ENCODE results near the gene LRRC18. TPM values are rescaled to one million over a fixed set of nuclear protein-coding genes. Genes with fewer than 3 reads are reported as not detected.

Gene LRRC18
- total and polyA plus RNA-seq, 2 of the 13 experiments (the other 11 are each of a cell fraction or from before 2014, with no cell fraction given), result not detected

DNA sequence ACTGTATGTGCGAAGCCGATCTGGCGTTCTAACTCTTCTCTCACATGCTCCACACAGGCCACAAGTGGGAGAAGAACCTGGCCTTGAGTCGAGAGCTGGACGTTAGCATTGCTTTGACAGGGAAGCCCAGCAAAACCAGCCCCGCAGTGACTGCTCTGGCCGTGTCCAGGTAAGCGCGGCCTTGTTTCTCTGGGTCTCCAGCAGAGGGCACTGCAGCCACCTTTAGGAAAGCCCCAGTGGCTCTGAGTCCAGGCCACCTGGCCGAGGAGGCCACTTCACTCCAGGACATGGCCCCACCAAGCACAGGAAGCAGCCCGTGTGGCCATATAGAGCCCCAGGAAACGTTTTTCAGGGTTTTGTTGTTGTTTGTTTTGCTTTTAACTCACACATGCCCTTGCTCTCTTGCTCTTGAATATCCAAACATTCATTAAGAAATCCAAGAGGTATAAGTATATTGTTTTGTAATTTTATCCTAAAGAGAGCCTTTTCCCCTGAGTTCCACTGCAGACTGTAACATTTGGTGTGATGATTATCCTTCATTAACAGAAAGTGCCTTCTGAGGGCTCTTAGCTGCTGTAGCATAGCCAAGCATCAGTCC lies 41.8 kb upstream of the LRRC18 start:
- ATAC-seq (peak; percentile 97), DNase-seq (ENCODE audit: low spot score) (peak; percentile 24), FAIRE-seq (no peak)
- Histone ChIP-seq H3K9ac (ENCODE audit: insufficient read depth, low read depth, low read length) (no peak overlapping the region), H3K36me3 (replicated peaks in 1 of 2; ENCODE audit: control insufficient read depth in 1 of 2, insufficient read depth in 2 of 2, low read length in 2 of 2) (no peaks in the 10 kb centered on the region), H2AFZ (ENCODE audit: low read length) (no peak overlapping the region), H4K20me1 (ENCODE audit: insufficient read depth, low read length) (no peaks in the 10 kb centered on the region), H3K4me2 (ENCODE audit: low read depth, low read length) (no peak overlapping the region), H3K27ac (ENCODE audit: extremely low read length, insufficient read depth, low read length) (no peak overlapping the region), H3K4me1 (ENCODE audit: insufficient read depth, low read length) (no peaks in the 10 kb centered on the region), H3K4me3 (replicated peaks in 1 of 3; ENCODE audit: insufficient read depth in 1 of 3, low read depth in 2 of 3, low read length in 3 of 3) (no peak overlapping the region), H3K79me2 (ENCODE audit: insufficient read depth, low read length) (no peaks in the 10 kb centered on the region), H3K9me3 (ENCODE audit: low read length) (no peaks in the 10 kb centered on the region), H3K27me3 (ENCODE audit: control insufficient read depth in 1 of 2, insufficient read depth in 2 of 2, low read length in 2 of 2) (peaks cover 0 to 3% of the 10 kb centered on the region in 2 experiments; a peak in 2 of 5 replicates)
- ChIA-PET CTCF (ENCODE audit: low intra/inter-chr PET ratio, low total read pairs) (no interaction called here), POLR2A (no interaction called here)
- intact Hi-C loops (cut with micrococcal nuclease; ENCODE audit: unreplicated experiment) (loop anchor here (5.0 kb wide), 1 partner anchor 324 kb away; no protein-coding TSS in a partner anchor), in situ Hi-C loops (cut with HindIII; ENCODE audit: extremely low pct_ligation_motif_present, low pct_unique_long_range_greater_than_20kb) (no loop called here)
- WGBS (ENCODE audit: low lambda C conversion rate), result 39% methylated on average over 6 of the region's 12 CpGs
- TF ChIP-seq XRCC5 (optimal IDR thresholded peaks at IDR 0.05; ENCODE audit: low read length) (peak; percentile 44), SSRP1 (CRISPR knock-in tag; IDR thresholded peaks at IDR 0.05) (no peak), THAP11 (CRISPR knock-in tag; IDR thresholded peaks at IDR 0.05) (no peak), STAG1 (CRISPR knock-in tag; IDR thresholded peaks at IDR 0.05) (peak; percentile 75), SALL1 (CRISPR knock-in tag; IDR thresholded peaks at IDR 0.05) (0 out of 2 replicates have a peak, but pooled peaks have one; percentile 24), SMC3 (IDR thresholded peaks at IDR 0.05; ENCODE audit: low read length) (peak; percentile 39; the same call in 1 of the 2 replicates), SPEN (CRISPR knock-in tag; IDR thresholded peaks at IDR 0.05; ENCODE audit: low read depth) (no peak), ZNF354B (CRISPR knock-in tag; IDR thresholded peaks at IDR 0.05) (no peak), ZNF574 (CRISPR knock-in tag; IDR thresholded peaks at IDR 0.05) (0 out of 2 replicates have a peak, but pooled peaks have one; percentile 22), RAD21 (CRISPR knock-in tag; IDR thresholded peaks at IDR 0.05) (peak; percentile 72), NFYC (CRISPR knock-in tag; IDR thresholded peaks at IDR 0.05) (no peak)
- TF ChIP-seq, protein P1, sequence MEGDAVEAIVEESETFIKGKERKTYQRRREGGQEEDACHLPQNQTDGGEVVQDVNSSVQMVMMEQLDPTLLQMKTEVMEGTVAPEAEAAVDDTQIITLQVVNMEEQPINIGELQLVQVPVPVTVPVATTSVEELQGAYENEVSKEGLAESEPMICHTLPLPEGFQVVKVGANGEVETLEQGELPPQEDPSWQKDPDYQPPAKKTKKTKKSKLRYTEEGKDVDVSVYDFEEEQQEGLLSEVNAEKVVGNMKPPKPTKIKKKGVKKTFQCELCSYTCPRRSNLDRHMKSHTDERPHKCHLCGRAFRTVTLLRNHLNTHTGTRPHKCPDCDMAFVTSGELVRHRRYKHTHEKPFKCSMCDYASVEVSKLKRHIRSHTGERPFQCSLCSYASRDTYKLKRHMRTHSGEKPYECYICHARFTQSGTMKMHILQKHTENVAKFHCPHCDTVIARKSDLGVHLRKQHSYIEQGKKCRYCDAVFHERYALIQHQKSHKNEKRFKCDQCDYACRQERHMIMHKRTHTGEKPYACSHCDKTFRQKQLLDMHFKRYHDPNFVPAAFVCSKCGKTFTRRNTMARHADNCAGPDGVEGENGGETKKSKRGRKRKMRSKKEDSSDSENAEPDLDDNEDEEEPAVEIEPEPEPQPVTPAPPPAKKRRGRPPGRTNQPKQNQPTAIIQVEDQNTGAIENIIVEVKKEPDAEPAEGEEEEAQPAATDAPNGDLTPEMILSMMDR (CRISPR knock-in tag; IDR thresholded peaks at IDR 0.05), result peak; percentile 86
- no TSS peak for BruUV-seq (replicated peaks)
